ENCODE data around the gene ZRSR2. TPM values are rescaled to one million over a fixed set of nuclear protein-coding genes. Genes with fewer than 3 reads are reported as not detected.

Gene ZRSR2
- total and polyA plus RNA-seq, 9 of the 15 experiments (the other 6 are each of a cell fraction or from before 2014, with no cell fraction given): 3.5 to 19.5 (median 8.6) TPM

DNA sequence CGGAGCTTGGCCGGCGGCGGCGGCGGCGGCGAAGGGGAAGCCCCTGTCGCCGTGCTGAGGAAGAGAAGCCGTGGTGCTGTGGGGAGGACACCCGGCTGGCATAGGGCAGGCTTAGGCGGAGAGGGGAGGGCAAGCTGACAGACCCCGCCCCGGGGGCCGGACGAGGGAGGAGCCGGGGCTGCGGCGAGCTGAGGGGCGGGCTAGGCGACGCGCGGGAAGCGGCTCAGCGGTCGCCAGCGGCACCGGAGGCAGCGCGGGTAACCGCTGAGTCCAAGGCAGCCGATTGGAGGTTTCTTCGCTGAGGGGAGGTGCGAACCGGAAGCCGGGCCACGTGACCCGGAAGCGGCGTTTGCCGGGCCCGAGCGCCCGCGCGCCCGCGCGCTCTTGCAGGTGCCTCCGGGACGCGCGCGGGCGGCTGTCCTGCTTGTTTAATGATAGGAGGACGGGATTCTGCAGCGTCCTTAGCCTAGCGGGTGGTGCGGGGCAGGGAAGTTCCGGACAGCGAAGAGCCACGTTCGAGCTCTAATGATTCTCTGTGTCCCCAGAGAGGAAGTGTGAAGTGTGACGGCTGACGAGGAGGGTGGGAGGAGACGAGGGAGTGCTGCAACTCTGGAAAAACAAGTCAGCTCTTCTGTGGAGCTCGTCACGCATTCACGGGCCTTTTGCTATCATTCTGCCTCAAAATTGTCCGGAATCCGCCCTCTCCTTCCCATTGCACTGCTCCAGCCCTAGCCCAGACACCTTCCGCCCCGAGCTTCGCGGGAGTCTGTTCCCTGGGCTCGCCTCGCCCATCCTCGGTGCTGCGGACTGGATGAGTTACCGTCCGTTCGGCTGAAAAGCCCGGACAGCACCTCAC is 64.7 kb downstream of the ZRSR2 start, which contains the start of gene AP1S2 (continued):
- TF ChIP-seq, protein P1, sequence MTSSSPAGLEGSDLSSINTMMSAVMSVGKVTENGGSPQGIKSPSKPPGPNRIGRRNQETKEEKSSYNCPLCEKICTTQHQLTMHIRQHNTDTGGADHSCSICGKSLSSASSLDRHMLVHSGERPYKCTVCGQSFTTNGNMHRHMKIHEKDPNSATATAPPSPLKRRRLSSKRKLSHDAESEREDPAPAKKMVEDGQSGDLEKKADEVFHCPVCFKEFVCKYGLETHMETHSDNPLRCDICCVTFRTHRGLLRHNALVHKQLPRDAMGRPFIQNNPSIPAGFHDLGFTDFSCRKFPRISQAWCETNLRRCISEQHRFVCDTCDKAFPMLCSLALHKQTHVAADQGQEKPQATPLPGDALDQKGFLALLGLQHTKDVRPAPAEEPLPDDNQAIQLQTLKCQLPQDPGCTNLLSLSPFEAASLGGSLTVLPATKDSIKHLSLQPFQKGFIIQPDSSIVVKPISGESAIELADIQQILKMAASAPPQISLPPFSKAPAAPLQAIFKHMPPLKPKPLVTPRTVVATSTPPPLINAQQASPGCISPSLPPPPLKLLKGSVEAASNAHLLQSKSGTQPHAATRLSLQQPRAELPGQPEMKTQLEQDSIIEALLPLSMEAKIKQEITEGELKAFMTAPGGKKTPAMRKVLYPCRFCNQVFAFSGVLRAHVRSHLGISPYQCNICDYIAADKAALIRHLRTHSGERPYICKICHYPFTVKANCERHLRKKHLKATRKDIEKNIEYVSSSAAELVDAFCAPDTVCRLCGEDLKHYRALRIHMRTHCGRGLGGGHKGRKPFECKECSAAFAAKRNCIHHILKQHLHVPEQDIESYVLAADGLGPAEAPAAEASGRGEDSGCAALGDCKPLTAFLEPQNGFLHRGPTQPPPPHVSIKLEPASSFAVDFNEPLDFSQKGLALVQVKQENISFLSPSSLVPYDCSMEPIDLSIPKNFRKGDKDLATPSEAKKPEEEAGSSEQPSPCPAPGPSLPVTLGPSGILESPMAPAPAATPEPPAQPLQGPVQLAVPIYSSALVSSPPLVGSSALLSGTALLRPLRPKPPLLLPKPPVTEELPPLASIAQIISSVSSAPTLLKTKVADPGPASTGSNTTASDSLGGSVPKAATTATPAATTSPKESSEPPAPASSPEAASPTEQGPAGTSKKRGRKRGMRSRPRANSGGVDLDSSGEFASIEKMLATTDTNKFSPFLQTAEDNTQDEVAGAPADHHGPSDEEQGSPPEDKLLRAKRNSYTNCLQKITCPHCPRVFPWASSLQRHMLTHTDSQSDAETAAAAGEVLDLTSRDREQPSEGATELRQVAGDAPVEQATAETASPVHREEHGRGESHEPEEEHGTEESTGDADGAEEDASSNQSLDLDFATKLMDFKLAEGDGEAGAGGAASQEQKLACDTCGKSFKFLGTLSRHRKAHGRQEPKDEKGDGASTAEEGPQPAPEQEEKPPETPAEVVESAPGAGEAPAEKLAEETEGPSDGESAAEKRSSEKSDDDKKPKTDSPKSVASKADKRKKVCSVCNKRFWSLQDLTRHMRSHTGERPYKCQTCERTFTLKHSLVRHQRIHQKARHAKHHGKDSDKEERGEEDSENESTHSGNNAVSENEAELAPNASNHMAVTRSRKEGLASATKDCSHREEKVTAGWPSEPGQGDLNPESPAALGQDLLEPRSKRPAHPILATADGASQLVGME (CRISPR knock-in tag; IDR thresholded peaks at IDR 0.05): no peak
- TF ChIP-seq EWSR1 (IDR thresholded peaks at IDR 0.05; ENCODE audit: borderline replicate concordance, low read depth, partially characterized antibody): no peak
- no peak for TF ChIP-seq NCOR1 (IDR thresholded peaks at IDR 0.05)
- TF ChIP-seq ZNF644 (tag; IDR thresholded peaks at IDR 0.05; ENCODE audit: low read depth): no peak
- no peak for TF ChIP-seq BCOR (IDR thresholded peaks at IDR 0.05)
- no peak for TF ChIP-seq SRSF1 (IDR thresholded peaks at IDR 0.05; ENCODE audit: low read depth, low read length)
- TF ChIP-seq, protein P2, sequence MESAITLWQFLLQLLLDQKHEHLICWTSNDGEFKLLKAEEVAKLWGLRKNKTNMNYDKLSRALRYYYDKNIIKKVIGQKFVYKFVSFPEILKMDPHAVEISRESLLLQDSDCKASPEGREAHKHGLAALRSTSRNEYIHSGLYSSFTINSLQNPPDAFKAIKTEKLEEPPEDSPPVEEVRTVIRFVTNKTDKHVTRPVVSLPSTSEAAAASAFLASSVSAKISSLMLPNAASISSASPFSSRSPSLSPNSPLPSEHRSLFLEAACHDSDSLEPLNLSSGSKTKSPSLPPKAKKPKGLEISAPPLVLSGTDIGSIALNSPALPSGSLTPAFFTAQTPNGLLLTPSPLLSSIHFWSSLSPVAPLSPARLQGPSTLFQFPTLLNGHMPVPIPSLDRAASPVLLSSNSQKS (CRISPR knock-in tag; IDR thresholded peaks at IDR 0.05): no peak
- TF ChIP-seq, protein P3, sequence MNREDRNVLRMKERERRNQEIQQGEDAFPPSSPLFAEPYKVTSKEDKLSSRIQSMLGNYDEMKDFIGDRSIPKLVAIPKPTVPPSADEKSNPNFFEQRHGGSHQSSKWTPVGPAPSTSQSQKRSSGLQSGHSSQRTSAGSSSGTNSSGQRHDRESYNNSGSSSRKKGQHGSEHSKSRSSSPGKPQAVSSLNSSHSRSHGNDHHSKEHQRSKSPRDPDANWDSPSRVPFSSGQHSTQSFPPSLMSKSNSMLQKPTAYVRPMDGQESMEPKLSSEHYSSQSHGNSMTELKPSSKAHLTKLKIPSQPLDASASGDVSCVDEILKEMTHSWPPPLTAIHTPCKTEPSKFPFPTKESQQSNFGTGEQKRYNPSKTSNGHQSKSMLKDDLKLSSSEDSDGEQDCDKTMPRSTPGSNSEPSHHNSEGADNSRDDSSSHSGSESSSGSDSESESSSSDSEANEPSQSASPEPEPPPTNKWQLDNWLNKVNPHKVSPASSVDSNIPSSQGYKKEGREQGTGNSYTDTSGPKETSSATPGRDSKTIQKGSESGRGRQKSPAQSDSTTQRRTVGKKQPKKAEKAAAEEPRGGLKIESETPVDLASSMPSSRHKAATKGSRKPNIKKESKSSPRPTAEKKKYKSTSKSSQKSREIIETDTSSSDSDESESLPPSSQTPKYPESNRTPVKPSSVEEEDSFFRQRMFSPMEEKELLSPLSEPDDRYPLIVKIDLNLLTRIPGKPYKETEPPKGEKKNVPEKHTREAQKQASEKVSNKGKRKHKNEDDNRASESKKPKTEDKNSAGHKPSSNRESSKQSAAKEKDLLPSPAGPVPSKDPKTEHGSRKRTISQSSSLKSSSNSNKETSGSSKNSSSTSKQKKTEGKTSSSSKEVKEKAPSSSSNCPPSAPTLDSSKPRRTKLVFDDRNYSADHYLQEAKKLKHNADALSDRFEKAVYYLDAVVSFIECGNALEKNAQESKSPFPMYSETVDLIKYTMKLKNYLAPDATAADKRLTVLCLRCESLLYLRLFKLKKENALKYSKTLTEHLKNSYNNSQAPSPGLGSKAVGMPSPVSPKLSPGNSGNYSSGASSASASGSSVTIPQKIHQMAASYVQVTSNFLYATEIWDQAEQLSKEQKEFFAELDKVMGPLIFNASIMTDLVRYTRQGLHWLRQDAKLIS (CRISPR knock-in tag; IDR thresholded peaks at IDR 0.05): no peak
- no peak for TF ChIP-seq ATF1 (CRISPR knock-in tag; IDR thresholded peaks at IDR 0.05)
- peak; percentile 77 for TF ChIP-seq ATF1 (tag; IDR thresholded peaks at IDR 0.05)
- TF ChIP-seq YY1 (IDR thresholded peaks at IDR 0.05; ENCODE audit: borderline replicate concordance in 1 of 3, control insufficient read depth in 1 of 3, extremely low read depth in 1 of 3, insufficient read depth in 3 of 3, insufficient read length in 1 of 3, insufficient replicate concordance in 2 of 3, low read depth in 1 of 3, low read length in 2 of 3): no peak
- no peak for TF ChIP-seq ZNF507 (tag; conservative IDR thresholded peaks at IDR 0.05)
- TF ChIP-seq PHF20 (IDR thresholded peaks at IDR 0.05; ENCODE audit: partially characterized antibody): peak; percentile 68
- peak; percentile 59 for TF ChIP-seq ATF7 (IDR thresholded peaks at IDR 0.05)
- TF ChIP-seq ZNF561 (CRISPR knock-in tag; conservative IDR thresholded peaks at IDR 0.05): no peak
